ENCODE results near the gene HSD3B1. TPM values are rescaled to one million over a fixed set of nuclear protein-coding genes. Genes with fewer than 3 reads are reported as not detected.

HSD3B1 gene
- total and polyA plus RNA-seq, 2 experiments from 2014 or later, result not detected

DNA sequence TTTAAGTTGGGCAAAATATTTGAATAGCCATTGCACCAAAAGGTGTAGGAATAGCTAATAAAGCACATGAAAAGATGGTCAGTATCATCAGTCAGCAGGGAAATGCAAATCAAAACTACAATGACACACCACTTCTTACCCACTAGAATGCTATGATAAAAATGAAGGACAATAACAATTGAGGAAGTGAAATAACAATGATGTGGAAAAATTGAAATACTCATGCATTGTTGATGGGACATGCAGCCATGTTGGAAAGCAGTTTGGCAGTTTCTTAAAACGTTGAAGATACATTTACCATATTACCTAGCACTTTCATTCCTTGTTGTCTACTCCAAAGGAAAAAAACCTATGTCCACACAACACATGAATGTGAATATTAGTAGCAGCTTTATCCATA is 28.4 kb downstream of the HSD3B1 start (continued):
- TF ChIP-seq, protein P1, sequence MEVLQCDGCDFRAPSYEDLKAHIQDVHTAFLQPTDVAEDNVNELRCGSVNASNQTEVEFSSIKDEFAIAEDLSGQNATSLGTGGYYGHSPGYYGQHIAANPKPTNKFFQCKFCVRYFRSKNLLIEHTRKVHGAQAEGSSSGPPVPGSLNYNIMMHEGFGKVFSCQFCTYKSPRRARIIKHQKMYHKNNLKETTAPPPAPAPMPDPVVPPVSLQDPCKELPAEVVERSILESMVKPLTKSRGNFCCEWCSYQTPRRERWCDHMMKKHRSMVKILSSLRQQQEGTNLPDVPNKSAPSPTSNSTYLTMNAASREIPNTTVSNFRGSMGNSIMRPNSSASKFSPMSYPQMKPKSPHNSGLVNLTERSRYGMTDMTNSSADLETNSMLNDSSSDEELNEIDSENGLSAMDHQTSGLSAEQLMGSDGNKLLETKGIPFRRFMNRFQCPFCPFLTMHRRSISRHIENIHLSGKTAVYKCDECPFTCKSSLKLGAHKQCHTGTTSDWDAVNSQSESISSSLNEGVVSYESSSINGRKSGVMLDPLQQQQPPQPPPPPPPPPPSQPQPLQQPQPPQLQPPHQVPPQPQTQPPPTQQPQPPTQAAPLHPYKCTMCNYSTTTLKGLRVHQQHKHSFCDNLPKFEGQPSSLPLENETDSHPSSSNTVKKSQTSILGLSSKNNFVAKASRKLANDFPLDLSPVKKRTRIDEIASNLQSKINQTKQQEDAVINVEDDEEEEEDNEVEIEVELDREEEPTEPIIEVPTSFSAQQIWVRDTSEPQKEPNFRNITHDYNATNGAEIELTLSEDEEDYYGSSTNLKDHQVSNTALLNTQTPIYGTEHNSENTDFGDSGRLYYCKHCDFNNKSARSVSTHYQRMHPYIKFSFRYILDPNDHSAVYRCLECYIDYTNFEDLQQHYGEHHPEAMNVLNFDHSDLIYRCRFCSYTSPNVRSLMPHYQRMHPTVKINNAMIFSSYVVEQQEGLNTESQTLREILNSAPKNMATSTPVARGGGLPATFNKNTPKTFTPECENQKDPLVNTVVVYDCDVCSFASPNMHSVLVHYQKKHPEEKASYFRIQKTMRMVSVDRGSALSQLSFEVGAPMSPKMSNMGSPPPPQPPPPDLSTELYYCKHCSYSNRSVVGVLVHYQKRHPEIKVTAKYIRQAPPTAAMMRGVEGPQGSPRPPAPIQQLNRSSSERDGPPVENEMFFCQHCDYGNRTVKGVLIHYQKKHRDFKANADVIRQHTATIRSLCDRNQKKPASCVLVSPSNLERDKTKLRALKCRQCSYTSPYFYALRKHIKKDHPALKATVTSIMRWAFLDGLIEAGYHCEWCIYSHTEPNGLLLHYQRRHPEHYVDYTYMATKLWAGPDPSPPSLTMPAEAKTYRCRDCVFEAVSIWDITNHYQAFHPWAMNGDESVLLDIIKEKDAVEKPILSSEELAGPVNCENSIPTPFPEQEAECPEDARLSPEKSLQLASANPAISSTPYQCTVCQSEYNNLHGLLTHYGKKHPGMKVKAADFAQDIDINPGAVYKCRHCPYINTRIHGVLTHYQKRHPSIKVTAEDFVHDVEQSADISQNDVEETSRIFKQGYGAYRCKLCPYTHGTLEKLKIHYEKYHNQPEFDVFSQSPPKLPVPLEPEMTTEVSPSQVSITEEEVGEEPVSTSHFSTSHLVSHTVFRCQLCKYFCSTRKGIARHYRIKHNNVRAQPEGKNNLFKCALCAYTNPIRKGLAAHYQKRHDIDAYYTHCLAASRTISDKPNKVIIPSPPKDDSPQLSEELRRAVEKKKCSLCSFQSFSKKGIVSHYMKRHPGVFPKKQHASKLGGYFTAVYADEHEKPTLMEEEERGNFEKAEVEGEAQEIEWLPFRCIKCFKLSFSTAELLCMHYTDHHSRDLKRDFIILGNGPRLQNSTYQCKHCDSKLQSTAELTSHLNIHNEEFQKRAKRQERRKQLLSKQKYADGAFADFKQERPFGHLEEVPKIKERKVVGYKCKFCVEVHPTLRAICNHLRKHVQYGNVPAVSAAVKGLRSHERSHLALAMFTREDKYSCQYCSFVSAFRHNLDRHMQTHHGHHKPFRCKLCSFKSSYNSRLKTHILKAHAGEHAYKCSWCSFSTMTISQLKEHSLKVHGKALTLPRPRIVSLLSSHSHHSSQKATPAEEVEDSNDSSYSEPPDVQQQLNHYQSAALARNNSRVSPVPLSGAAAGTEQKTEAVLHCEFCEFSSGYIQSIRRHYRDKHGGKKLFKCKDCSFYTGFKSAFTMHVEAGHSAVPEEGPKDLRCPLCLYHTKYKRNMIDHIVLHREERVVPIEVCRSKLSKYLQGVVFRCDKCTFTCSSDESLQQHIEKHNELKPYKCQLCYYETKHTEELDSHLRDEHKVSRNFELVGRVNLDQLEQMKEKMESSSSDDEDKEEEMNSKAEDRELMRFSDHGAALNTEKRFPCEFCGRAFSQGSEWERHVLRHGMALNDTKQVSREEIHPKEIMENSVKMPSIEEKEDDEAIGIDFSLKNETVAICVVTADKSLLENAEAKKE (CRISPR knock-in tag; IDR thresholded peaks at IDR 0.05), result no peak

DNA sequence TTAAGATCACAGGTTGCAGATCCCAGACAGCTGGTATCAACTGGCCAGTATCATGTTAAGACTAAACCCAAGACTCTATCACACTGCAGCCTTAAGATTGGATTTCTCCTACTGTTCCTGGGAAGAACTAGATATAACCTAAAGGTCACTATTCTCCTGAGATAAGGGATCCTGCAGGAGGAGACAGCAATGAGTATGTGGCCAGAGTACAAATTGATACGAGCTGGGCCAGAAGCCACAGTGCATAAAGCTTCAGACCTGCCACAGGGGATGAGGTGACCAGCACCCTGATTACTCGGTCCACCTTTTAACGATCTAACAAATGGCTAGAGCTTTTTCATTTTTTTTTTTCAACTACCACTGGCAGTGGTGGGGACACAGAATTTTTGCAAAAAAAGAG is 31.0 kb downstream of the HSD3B1 start:
- H3K36me3 ChIP-seq (ENCODE audit: insufficient read depth), result no peaks in the 10 kb centered on the region
- no peak overlapping the region for H3K4me3 ChIP-seq
- no peaks in the 10 kb centered on the region for H3K27me3 ChIP-seq (ENCODE audit: insufficient read depth)
- no peaks in the 10 kb centered on the region for H3K4me1 Mint-ChIP-seq
- H3K4me3 Mint-ChIP-seq, result no peak overlapping the region
- ATAC-seq (no peak), DNase-seq (ENCODE audit: low spot score) (no peak)
- peaks cover 2% of the 10 kb centered on the region for H3K27me3 Mint-ChIP-seq (ENCODE audit: insufficient read depth, low read depth, poor library complexity)
- no peaks in the 10 kb centered on the region for H3K79me2 ChIP-seq (replicated peaks; ENCODE audit: insufficient read depth)
- H3K27ac ChIP-seq (ENCODE audit: low read depth), result no peak overlapping the region
- H4K20me1 ChIP-seq (replicated peaks; ENCODE audit: insufficient read depth), result no peaks in the 10 kb centered on the region
- no peaks in the 10 kb centered on the region for H3F3A ChIP-seq (replicated peaks; ENCODE audit: low read depth)
- no peaks in the 10 kb centered on the region for H3K9me3 Mint-ChIP-seq
- no peak overlapping the region for H3K27ac Mint-ChIP-seq
- H3K36me3 Mint-ChIP-seq (ENCODE audit: low read depth), result no peaks in the 10 kb centered on the region
- H3K9me2 ChIP-seq (ENCODE audit: insufficient read depth), result peaks cover 14% of the 10 kb centered on the region
- no peak overlapping the region for H3K4me2 ChIP-seq
- no peak overlapping the region for H2AFZ ChIP-seq
- no peaks in the 10 kb centered on the region for H3K4me1 ChIP-seq (ENCODE audit: insufficient read depth)
- TF ChIP-seq POLR2AphosphoS5 (IDR thresholded peaks at IDR 0.05; ENCODE audit: low read depth) (no peak), JUNB (IDR thresholded peaks at IDR 0.05; ENCODE audit: unreplicated experiment) (no peak), CREB1 (CRISPR knock-in tag; IDR thresholded peaks at IDR 0.05; ENCODE audit: low read depth) (no peak), STAT1 (IDR thresholded peaks at IDR 0.05; ENCODE audit: unreplicated experiment) (no peak), ZNF114 (CRISPR knock-in tag; IDR thresholded peaks at IDR 0.05) (no peak), ZNF331 (CRISPR knock-in tag; IDR thresholded peaks at IDR 0.05; ENCODE audit: low read depth) (no peak), NANOG (IDR thresholded peaks at IDR 0.05; ENCODE audit: borderline replicate concordance) (no peak), EZH2phosphoT487 (IDR thresholded peaks at IDR 0.05; ENCODE audit: unreplicated experiment) (no peak), EZH2 (IDR thresholded peaks at IDR 0.05; ENCODE audit: low read depth, unreplicated experiment) (no peak)
- TF ChIP-seq, protein P2, sequence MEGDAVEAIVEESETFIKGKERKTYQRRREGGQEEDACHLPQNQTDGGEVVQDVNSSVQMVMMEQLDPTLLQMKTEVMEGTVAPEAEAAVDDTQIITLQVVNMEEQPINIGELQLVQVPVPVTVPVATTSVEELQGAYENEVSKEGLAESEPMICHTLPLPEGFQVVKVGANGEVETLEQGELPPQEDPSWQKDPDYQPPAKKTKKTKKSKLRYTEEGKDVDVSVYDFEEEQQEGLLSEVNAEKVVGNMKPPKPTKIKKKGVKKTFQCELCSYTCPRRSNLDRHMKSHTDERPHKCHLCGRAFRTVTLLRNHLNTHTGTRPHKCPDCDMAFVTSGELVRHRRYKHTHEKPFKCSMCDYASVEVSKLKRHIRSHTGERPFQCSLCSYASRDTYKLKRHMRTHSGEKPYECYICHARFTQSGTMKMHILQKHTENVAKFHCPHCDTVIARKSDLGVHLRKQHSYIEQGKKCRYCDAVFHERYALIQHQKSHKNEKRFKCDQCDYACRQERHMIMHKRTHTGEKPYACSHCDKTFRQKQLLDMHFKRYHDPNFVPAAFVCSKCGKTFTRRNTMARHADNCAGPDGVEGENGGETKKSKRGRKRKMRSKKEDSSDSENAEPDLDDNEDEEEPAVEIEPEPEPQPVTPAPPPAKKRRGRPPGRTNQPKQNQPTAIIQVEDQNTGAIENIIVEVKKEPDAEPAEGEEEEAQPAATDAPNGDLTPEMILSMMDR (conservative IDR thresholded peaks at IDR 0.05; ENCODE audit: low read depth in 2 of 2), result no peak
- TF ChIP-seq, protein P3, sequence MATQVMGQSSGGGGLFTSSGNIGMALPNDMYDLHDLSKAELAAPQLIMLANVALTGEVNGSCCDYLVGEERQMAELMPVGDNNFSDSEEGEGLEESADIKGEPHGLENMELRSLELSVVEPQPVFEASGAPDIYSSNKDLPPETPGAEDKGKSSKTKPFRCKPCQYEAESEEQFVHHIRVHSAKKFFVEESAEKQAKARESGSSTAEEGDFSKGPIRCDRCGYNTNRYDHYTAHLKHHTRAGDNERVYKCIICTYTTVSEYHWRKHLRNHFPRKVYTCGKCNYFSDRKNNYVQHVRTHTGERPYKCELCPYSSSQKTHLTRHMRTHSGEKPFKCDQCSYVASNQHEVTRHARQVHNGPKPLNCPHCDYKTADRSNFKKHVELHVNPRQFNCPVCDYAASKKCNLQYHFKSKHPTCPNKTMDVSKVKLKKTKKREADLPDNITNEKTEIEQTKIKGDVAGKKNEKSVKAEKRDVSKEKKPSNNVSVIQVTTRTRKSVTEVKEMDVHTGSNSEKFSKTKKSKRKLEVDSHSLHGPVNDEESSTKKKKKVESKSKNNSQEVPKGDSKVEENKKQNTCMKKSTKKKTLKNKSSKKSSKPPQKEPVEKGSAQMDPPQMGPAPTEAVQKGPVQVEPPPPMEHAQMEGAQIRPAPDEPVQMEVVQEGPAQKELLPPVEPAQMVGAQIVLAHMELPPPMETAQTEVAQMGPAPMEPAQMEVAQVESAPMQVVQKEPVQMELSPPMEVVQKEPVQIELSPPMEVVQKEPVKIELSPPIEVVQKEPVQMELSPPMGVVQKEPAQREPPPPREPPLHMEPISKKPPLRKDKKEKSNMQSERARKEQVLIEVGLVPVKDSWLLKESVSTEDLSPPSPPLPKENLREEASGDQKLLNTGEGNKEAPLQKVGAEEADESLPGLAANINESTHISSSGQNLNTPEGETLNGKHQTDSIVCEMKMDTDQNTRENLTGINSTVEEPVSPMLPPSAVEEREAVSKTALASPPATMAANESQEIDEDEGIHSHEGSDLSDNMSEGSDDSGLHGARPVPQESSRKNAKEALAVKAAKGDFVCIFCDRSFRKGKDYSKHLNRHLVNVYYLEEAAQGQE (IDR thresholded peaks at IDR 0.05; ENCODE audit: unreplicated experiment), result no peak
